ENCODE results near the gene DHX16. TPM values are rescaled to one million over a fixed set of nuclear protein-coding genes. Genes with fewer than 3 reads are reported as not detected.

Gene DHX16
- total and polyA plus RNA-seq, 9 of the 15 experiments (the other 6 are each of a cell fraction or from before 2014, with no cell fraction given), result 14.6 to 66.1 (median 47.5) TPM

DNA sequence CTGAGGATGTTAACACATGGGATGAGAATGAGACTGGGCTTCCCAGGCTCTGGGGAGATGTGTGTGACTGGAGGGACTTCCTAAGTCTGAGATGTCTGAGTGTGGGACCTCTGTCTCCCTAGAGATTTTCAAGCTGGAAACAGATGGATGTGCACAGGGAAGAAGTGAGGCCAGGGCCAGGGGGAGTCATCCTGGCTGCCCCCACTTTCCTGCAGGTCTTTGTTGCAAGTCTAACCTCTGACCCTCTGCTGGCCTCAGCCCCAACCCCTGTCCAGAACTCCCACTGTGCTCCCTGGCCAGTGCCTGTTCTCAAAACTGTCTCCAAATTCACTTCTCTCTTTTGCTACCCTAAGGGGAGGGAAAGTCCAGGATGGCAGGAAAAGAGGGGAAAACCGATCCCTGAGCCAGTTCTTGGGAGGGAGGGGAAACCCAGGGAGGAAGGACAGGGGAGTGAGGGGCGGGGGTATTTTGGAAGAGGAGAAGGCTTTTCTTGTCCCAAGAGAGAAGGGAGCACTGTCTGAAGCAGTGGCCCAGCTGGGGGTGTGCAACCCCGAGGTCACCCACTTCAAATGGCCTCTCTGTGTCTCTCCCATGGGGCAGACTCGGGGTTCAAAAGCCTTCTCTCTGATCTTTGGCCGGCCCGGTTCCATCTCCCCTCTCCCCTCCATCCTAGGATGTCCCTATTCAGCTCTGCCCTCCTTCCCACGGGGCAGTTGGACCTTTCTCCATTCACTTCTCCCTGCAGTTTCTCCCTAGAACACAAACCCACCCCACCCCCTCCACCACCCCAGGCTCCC lies 10.6 kb upstream of the DHX16 start (continued):
- TF ChIP-seq PKNOX1 (IDR thresholded peaks at IDR 0.05), result no peak
- no peak; the same call in 1 of the 2 replicates for TF ChIP-seq SMARCE1 (IDR thresholded peaks at IDR 0.05)
- TF ChIP-seq HDAC3 (IDR thresholded peaks at IDR 0.05; ENCODE audit: borderline replicate concordance, partially characterized antibody), result no peak
- no peak for TF ChIP-seq ZNF561 (CRISPR knock-in tag; conservative IDR thresholded peaks at IDR 0.05)
- TF ChIP-seq ZEB2 (IDR thresholded peaks at IDR 0.05), result no peak
- TF ChIP-seq MNT (conservative IDR thresholded peaks at IDR 0.05), result no peak

All from K562 (cell line).